Ovary (tissue), 3 donors: Measurements from ENCODE around the gene CDSN.

Experiments
- POLR2A ChIP-seq: fragments of 450-650 bp; IDR thresholded peaks from one replicate; pipeline ENCODE4 v1.6.1; 2017; ENCODE audit warnings: antibody characterized with exemption, mild to moderate bottlenecking, moderate library complexity
- TF ChIP-seq, protein P1 (sequence below), 3 donors: fragments of 450-650 bp in 2 of 3; fragments of 200-600 bp in 1 of 3; IDR thresholded peaks; one replicate each; pipeline versions ENCODE4 v1.5.1 to v1.8.0; 2016 to 2022; ENCODE audit warnings: antibody characterized with exemption in 3 of 3, mild to moderate bottlenecking in 1 of 3
- donor health status: DM: no; HTN: no; CAD: no.

DNA sequence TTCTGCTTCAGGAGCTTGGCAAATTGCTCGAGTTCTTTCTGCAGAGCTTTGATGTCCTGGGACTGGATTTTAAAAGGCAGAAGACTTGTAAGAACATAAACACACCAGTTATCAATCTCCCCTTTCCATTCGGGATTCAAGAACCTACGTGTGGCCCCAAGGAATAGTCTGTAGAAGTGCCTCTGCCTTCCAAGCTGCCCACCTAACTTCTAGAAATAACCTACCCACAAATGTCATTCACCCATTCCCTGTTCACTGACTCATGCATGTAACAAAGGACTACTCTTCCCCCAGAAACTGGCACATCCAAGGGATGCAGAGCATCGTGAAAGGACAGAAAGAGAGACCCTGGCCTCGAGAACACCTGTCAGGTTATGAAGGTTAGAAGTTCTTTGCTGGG is 45.7 kb upstream of the CDSN start:
- TF ChIP-seq, protein P1, sequence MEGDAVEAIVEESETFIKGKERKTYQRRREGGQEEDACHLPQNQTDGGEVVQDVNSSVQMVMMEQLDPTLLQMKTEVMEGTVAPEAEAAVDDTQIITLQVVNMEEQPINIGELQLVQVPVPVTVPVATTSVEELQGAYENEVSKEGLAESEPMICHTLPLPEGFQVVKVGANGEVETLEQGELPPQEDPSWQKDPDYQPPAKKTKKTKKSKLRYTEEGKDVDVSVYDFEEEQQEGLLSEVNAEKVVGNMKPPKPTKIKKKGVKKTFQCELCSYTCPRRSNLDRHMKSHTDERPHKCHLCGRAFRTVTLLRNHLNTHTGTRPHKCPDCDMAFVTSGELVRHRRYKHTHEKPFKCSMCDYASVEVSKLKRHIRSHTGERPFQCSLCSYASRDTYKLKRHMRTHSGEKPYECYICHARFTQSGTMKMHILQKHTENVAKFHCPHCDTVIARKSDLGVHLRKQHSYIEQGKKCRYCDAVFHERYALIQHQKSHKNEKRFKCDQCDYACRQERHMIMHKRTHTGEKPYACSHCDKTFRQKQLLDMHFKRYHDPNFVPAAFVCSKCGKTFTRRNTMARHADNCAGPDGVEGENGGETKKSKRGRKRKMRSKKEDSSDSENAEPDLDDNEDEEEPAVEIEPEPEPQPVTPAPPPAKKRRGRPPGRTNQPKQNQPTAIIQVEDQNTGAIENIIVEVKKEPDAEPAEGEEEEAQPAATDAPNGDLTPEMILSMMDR (IDR thresholded peaks at IDR 0.05): no peak
- TF ChIP-seq POLR2A: no peak
